Psoas muscle (tissue), 8 donors: ENCODE data around the gene PTPRR. TPM values are rescaled to one million over a fixed set of nuclear protein-coding genes. Genes with fewer than 3 reads are reported as not detected.

ENCODE experiments used
- ATAC-seq, 4 donors: fragments of 200-7000 bp; cut with Tn5 transposase; one replicate each; pipeline ENCODE4 v1.9.1; 2020; ENCODE audit warnings: moderate library complexity in 3 of 4, mild to moderate bottlenecking in 2 of 4
- DNase-seq, 2 donors: peaks; one replicate each; pipeline ENCODE4 v3.0.0-alpha.2; 2020
- H3K27ac ChIP-seq: fragments of 200-600 bp; one replicate; pipeline ENCODE4 v1.8.0; 2022
- H3K27me3 ChIP-seq, 3 donors: fragments of 200-600 bp in 1 of 3; one replicate each; pipeline versions ENCODE4 v1.6.1 to v1.8.0; 2013 to 2022; ENCODE audit warnings: low read length in 2 of 3, mild to moderate bottlenecking in 2 of 3, moderate library complexity in 1 of 3; ENCODE audit not compliant: insufficient read depth in 3 of 3
- H3K36me3 ChIP-seq, 2 donors: fragments of 200-600 bp in 1 of 2; one replicate each; pipeline versions ENCODE4 v1.6.1 to v1.8.0; 2013 to 2022; ENCODE audit warnings: low read depth in 1 of 2, mild to moderate bottlenecking in 1 of 2, moderate library complexity in 1 of 2; ENCODE audit not compliant: insufficient read depth in 1 of 2
- H3K4me1 ChIP-seq: fragments of 200-600 bp; one replicate; pipeline ENCODE4 v1.8.0; 2022
- H3K4me3 ChIP-seq: fragments of 200-600 bp; one replicate; pipeline ENCODE4 v1.8.0; 2022; ENCODE audit warnings: mild to moderate bottlenecking
- H3K9me3 ChIP-seq: fragments of 200-600 bp; one replicate; pipeline ENCODE4 v1.8.0; 2022
- WGBS, 3 donors: extraction: QIAGEN DNeasy Blood & Tissue Kit; methylation state at CpG; one replicate each; pipeline versions ENCODE4 v1.1.6 to v1.1.7; 2013; 5-methylcytosine and 5-hydroxymethylcytosine counted together
- intact Hi-C, 2 donors: fragments of 100-400 bp; cut with DNase I; formaldehyde crosslinking; loops; one replicate each; pipeline versions ENCODE4 v1.11.0 to v1.14.2; 2022
- polyA plus RNA-seq, 3 donors: library from polyadenylated mRNA; stranded (reverse); fragments of 200-250 nt; gene quantifications; one replicate each; pipeline ENCODE4 v1.2.3, GENCODE V29; 2013
- total RNA-seq, 4 donors: library from RNA; stranded (reverse); fragmentation: NEBNext Ultra II Directional in 2 of 4; extraction: Animal tissue kit (Norgen Biotek cat#: 25700) in 2 of 4; gene quantifications; one replicate each; pipeline versions ENCODE4 v1.2.1 to v1.2.4, GENCODE V29; 2021 to 2023
- TF ChIP-seq, protein P1 (sequence below): fragments of 200-600 bp; IDR thresholded peaks from one replicate; pipeline ENCODE4 v1.8.0; 2022; ENCODE audit warnings: antibody characterized with exemption
- donor health status: healthy with polysubstance abuse.
- donor health status: DM: no; HTN: no; CAD: no; lungs with moderate emphysema.
- donor health status: Bipolar disorder and iron deficiency.
- donor health status: healthy.
- donor health status: DM: yes; HTN: yes; CAD: no.
- donor health status: DM: no; HTN: no; CAD: no.
- donor health status: DM: no; HTN: no; CAD: no.
- donor health status: DM: yes; HTN: yes; CAD: no.

Gene PTPRR
- total and polyA plus RNA-seq, 7 donors, result 0.08 to 0.35 (median 0.24) TPM

GRCh38 chr12:70641691-70642090 lies 278.8 kb downstream of the PTPRR start:
- Histone ChIP-seq H3K9me3 (no peaks in the 10 kb centered on the region), H3K36me3 (no peaks in the 10 kb centered on the region), H3K27ac (no peak overlapping the region), H3K4me3 (no peak overlapping the region), H3K27me3 (peaks cover 0 to 1% (median 0%) of the 10 kb centered on the region in 3 donors), H3K4me1 (no peaks in the 10 kb centered on the region)
- no peak for DNase-seq
- intact Hi-C loops, result no loop called here
- no peak for ATAC-seq
- TF ChIP-seq, protein P1, sequence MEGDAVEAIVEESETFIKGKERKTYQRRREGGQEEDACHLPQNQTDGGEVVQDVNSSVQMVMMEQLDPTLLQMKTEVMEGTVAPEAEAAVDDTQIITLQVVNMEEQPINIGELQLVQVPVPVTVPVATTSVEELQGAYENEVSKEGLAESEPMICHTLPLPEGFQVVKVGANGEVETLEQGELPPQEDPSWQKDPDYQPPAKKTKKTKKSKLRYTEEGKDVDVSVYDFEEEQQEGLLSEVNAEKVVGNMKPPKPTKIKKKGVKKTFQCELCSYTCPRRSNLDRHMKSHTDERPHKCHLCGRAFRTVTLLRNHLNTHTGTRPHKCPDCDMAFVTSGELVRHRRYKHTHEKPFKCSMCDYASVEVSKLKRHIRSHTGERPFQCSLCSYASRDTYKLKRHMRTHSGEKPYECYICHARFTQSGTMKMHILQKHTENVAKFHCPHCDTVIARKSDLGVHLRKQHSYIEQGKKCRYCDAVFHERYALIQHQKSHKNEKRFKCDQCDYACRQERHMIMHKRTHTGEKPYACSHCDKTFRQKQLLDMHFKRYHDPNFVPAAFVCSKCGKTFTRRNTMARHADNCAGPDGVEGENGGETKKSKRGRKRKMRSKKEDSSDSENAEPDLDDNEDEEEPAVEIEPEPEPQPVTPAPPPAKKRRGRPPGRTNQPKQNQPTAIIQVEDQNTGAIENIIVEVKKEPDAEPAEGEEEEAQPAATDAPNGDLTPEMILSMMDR, result no peak
- whole genome bisulfite sequencing, 3 donors, result 88 to 92% (median 90%) methylated on average over 2 of the region's 2 CpGs

DNA sequence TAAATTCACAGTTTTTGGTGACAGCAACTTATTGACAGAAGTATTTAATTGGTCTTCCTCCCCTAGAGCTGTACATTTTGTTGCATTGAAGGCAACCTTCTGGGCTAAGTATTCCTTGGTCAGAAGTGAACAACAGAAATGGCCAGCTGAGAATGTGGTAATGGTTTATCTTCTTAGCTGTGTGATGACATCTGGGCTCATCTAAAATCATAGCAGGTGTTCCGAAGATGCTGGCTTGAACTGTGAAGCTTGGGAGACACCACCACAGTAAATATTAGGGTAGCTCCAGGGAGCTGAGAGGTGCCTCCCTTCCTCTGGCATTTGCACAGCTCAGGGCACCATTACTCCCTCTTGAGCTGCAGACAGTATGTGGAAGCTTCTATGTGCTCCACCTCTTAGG lies 279.6 kb downstream of the PTPRR start:
- Histone ChIP-seq H3K9me3 (no peaks in the 10 kb centered on the region), H3K27ac (no peak overlapping the region), H3K36me3 (no peaks in the 10 kb centered on the region), H3K4me3 (no peak overlapping the region), H3K27me3 (peaks cover 0 to 1% (median 0%) of the 10 kb centered on the region in 3 donors), H3K4me1 (no peaks in the 10 kb centered on the region)
- intact Hi-C loops, result no loop called here
- 48 to 55% (median 50%) methylated on average over 1 of the region's 1 CpG for WGBS, 3 donors
- TF ChIP-seq, protein P1, result no peak
- ATAC-seq (no peak), DNase-seq (no peak)

DNA sequence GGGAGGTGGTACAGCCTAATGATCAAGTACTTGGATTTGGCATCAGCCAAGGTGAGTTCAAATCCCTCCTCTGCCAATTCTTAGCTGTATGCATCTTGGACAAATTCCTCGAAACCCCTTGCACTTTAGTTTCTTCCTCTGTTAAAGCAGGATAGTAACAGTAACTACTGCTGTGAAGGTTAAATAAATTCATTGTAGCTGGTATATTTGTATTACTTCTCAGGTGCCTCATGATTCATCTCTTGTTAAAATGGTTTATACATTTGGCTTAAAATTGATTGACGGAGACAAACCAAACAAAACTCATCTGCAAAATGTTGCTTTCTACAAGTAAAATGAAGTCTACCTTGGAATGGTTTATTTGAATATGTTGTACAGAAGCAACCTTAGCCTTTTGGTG lies 281.0 kb downstream of the PTPRR start:
- TF ChIP-seq, protein P1, result no peak
- H3K9me3 ChIP-seq, result no peaks in the 10 kb centered on the region
- intact Hi-C loops, result no loop called here
- no peaks in the 10 kb centered on the region for H3K27me3 ChIP-seq
- no peaks in the 10 kb centered on the region for H3K36me3 ChIP-seq
- 95 to 97% (median 96%) methylated on average over 2 of the region's 2 CpGs for WGBS, 3 donors
- no peak overlapping the region for H3K27ac ChIP-seq
- ATAC-seq (no peak), DNase-seq (no peak)
- H3K4me1 ChIP-seq, result no peaks in the 10 kb centered on the region
- H3K4me3 ChIP-seq, result no peak overlapping the region

GRCh38 chr12:70638639-70639360 lies 281.7 kb downstream of the PTPRR start:
- Histone ChIP-seq H3K27ac (no peak overlapping the region), H3K36me3 (no peaks in the 10 kb centered on the region), H3K9me3 (no peaks in the 10 kb centered on the region), H3K4me3 (no peak overlapping the region), H3K27me3 (no peaks in the 10 kb centered on the region), H3K4me1 (no peaks in the 10 kb centered on the region)
- DNase-seq, result no peak
- ATAC-seq, result no peak
- 83 to 87% (median 86%) methylated on average over 1 of the region's 1 CpG for WGBS, 3 donors
- TF ChIP-seq, protein P1, result no peak
- intact Hi-C loops, result no loop called here
